ENCODE data around the gene KDF1.

Gene KDF1

GRCh38 chr1:26959722-26960624 is at the start of gene KDF1:
KDF1 (minus strand) TSS chr1:26960468; CDS start chr1:26952380, 8,088 bp downstream.
- DNase-seq = peak; percentile 86

- no peak for DNase-seq
Observed at GRCh38 chr1:27009601-27010197, 49.4 kb upstream of the KDF1 start.

DNA sequence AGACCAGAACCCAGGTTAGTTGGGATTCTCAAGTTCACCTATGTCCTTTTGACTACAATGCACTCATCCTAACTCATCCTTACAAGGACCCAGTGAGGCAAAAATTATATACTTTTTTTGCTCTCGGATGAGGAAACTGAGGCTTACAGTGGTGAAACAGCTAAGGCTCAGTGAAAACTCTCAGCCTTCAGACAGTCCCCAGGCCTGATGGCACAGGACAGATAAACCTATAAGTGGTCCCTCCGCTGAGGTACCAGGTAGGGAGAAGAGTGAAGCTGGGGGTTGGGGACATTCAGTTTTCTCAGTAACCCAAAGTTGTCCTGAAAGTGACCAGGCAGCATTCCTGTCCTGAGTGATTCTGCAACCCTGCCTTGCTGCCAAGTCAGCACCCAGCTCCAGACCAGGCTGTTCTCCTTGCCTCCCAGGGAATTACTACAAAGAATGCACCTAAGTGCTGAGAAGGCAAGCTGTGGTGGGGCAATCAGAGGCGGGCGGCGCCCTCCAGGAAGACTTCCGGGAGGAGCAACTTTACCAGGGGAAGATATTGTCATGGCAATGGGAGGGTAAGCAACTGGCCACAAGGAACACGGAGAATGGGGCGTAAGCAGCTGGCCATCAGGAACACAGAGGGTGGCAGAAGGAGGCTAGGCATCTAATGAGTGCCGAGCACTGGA is 47.8 kb upstream of the KDF1 start:
- DNase-seq = no peak

DNA sequence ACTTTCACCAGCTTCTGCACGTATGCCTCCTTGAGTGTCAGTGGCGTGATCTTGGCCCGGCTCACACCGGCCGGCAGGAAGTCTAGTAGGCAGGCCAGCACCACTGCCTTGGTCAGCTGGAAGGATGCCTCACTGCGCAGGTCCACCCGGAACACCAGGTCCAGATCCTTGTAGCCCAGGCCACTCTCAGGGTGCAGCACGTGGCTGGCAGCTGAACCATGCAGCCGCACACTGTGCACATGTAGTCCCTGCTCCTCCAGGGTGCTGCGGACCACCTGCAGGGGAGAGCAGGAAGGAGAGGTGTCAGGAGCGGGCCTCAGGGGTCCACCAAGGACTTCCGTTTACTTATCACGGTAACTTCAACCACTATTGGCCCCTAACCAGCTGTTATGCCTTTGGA is 46.4 kb upstream of the KDF1 start:
- no peak for DNase-seq

- no peak for DNase-seq
Observed at GRCh38 chr1:27005648-27006496, 45.6 kb upstream of the KDF1 start.

DNA sequence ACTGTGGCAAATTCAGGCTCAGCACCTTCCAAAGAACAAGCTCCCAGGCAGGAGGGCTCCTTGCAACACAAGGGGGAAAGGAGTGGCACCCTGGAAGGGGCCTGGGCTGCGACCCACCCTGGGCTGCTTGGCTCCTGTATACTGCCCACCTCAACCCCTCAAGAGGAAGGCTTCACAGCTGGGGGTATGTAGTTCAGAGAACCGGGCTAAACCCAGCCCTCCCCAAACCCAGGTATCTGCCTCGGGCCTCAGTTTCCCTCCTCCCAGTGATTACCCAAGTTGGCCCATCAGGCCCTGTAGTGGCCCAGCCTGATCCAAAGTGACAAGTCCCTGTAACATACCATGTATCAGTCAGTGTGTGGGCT is 44.9 kb upstream of the KDF1 start:
- DNase-seq = no peak

DNA sequence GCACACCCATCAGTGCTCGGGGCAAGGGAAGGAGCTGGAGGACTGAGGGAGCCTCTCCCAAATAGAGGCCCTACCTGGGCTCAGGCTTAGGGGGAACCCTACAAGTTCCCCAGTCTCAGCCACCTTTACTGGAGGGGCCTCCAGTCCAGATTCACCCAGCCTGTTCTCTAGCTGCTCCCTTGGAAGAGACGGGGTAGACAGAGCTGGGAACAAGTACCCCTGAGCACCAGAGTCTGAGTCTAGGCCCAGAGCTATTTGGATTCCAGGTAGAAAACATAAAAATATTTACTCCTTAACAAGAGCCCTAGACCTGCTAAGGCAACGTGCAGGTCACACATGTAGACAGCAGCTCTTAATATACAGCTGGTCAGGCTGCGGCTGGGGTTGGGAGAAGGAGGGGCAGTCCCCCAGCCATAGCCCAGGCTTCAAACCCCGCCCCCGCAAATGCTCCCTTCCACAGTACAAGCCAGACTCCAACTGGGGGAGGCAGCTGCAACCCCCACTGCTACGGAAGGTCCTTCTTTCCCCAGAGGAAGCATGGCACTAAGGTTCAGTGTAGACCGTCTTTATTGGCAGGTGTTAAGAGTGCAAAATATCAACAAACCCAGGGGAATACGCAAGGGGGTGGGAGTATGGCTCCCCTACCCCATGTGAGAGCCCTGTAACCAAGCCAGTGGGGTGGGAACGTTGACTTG is 44.4 kb upstream of the KDF1 start:
- no peak for DNase-seq

GRCh38 chr1:27003745-27004470 is 43.6 kb upstream of the KDF1 start:
- DNase-seq = no peak

GRCh38 chr1:27001570-27002360 is 41.5 kb upstream of the KDF1 start:
- DNase-seq = no peak

- no peak for DNase-seq
Observed at GRCh38 chr1:27000817-27001460, 40.7 kb upstream of the KDF1 start.

DNA sequence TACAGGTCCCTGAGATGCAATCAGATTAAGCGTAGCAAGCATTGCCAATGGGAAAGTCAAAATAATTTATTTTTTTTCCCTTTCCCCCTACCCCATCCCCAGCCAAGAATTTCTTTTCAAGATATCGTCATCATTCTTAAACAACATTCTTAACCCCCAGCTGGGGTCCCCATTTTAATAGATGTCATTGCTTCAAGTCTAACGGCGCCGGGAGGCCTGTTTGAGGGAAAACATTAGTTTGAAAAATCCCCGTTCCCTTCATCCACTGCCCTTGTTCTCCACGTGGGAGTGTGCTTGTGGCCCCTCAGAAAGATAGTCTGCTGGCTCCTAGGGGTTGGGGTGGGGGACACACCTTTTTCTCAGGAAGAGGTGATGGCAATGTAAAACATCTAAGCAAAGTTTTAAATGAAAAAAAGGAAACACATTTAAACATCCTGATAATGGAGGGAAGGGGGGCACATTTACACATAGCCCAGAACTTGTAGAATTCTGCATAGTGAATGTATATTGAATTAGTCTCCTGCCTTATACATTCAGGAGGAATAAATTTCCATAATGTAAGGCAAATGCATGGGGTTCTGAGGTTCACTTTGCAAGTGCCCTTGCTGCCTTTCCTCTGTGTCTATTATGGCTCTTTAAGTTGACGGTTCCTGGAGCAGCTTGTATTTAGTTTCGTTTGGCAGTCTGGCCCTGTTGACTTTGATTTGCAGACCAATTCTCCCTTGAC is 40.0 kb upstream of the KDF1 start:
- no peak for DNase-seq

DNA sequence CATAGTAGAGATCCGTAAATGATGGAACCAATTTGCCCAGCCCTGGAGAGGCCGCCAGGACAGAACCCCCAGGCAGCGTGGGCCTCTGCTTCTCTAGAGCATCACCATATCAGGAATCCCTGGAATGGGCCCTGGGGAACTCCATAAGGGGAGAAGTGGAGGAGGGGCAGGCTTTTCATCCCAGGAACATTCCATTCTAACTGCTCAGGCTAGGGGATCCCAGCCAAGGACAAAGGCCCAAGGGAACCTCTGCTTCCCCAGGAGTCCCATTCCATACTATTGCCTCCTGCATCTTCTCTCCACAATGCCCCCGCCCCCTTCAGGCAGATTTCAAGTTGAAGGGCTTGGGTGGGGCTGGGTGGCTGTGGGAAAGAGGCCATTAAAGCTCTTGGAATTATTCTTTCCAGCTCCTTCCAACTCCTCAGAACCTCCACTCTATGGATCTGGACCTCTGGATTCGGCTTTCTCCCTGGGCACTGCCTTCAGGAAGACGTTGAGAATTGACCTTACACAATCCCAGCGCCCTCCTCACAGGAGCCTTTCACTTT is 39.2 kb upstream of the KDF1 start:
- DNase-seq = no peak

DNA sequence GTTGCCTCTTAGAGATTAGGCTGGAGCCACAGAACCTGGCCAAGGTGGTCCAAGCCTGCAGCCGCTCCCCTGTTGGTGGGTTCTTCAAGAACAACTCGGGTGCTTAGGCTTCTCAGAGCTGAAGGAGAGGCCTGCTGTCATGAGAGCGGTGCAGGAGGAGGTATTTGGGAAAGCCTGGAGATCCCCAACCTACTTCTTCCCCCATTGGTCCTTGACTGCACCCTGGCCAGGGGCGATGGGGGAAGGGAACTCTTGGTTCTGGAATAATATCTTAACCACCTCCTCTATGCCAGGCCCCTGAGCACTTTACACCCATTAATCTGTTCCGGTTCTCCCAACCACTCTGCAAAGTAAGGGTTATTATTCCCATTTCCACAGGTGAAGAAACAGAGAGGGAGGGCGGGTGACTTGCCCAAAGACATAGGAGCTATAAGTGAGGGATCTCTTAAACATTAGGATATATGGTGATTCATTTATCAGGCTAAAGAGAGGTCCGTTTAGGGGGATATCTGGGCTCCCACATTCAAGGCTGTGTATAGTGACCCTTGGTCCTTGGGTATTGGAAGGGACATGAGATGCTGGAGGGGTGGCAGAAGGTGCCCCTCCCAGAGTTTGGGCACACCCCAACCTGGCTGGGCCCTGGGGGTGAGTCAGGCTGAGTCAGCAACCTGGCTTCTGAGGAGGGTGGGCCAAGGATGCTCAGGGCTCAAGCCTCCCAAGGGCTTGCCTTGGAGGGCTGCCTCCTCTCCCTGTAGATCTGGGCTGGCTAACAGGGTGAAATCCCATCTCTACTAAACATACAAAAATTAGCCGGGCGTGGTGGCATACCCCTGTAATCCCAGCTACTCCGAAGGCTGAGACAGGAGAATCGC is 38.4 kb upstream of the KDF1 start:
- DNase-seq = no peak

GRCh38 chr1:26996665-26997064 is 36.4 kb upstream of the KDF1 start:
- no peak for DNase-seq

- DNase-seq = no peak
Observed at GRCh38 chr1:26996024-26996423, 35.8 kb upstream of the KDF1 start.

DNA sequence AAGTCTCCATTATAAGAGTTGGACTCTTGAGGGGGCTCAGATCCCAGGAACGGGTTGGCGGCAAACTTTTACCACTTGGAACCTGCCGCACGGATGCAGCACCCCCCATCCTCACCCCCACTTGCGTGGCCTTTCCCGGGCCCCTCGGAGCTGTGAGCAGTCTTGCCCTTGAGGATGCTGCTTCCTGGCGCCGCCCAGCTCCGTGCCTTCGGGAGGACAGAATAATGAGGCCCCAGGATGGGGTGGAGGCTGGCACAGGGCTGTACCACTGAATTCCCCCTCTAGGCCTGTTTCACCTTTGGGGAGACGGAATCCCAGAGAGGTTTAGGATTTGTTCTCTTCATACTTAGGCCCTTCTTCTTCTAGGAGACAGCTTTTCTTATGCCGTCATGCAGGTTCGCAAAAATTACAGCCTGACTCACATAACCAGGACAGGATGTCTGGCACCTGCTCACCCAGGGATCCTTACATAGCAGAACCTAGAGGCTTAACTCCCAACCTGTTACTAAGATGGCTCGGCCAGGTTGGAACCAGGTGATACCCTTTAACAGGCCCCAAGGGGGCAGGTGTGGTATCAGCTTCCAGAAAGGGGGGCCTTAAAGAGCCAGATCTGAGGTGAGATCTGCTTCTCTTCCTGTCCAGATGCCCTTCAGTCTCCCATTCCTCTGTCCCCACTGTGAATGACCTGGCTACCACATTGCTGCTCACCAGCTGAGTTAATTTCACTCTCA is 34.7 kb upstream of the KDF1 start:
- peak; percentile 65 for DNase-seq

- DNase-seq = peak; percentile 15
Observed at GRCh38 chr1:26994020-26994786, 33.9 kb upstream of the KDF1 start.
